Panc1 (cell line): ENCODE results near the gene WSB1. TPM values are rescaled to one million over a fixed set of nuclear protein-coding genes. Genes with fewer than 3 reads are reported as not detected.
"Not testable (repeated sequence)": the region's sequence is repeated elsewhere in the genome, so short reads cannot be mapped to it uniquely, and the experiment has no call there.

Experiments
- ATAC-seq: fragments of 200-7000 bp; cut with Tn5 transposase; 2 replicates; pipeline ENCODE4 v1.9.1; 2020; ENCODE audit warnings: mild to moderate bottlenecking, moderate library complexity
- BruUV-seq: library from RNA; stranded (reverse); fragments of 400-500 nt; replicated peaks from 2 replicates; lab custom pipeline; 2021; lab: Mats Ljungman, UMichigan
- CTCF ChIA-PET: fragments of 300-600 bp; sonication (Branson Sonifier 250); formaldehyde crosslinking; loops from one replicate; lab custom pipeline; 2022; ENCODE audit warnings: antibody characterized with exemption; lab: Charles Lee
- POLR2A ChIA-PET: fragments of 300-600 bp; sonication (Branson Sonifier 250); formaldehyde crosslinking; loops from one replicate; lab custom pipeline; 2022; ENCODE audit warnings: antibody characterized with exemption; lab: Charles Lee
- DNase-seq: peaks from one replicate; pipeline ENCODE4 v3.0.0-alpha.2; 2010; ENCODE audit warnings: low read depth, low spot score
- H3K27ac ChIP-seq: 2 replicates; pipeline ENCODE4 v1.5.1; 2011; ENCODE audit warnings: mild to moderate bottlenecking, low read length, inconsistent platforms
- H3K27me3 ChIP-seq: fragments of 200-500 bp; sonication (Bioruptor generic); 2 replicates; pipeline ENCODE4 v1.6.0; 2014; ENCODE audit warnings: low read length, inconsistent platforms; ENCODE audit not compliant: control insufficient read depth, insufficient read depth
- H3K36me3 ChIP-seq: fragments of 200-500 bp; sonication (Bioruptor generic); 2 replicates; pipeline ENCODE4 v1.5.1; 2014; ENCODE audit warnings: inconsistent platforms, mild to moderate bottlenecking, low read length, moderate library complexity; ENCODE audit not compliant: control insufficient read depth, insufficient read depth
- H3K4me1 ChIP-seq: 2 replicates; pipeline ENCODE4 v1.5.1; 2011; ENCODE audit warnings: inconsistent platforms, mild to moderate bottlenecking, low read length, moderate library complexity; ENCODE audit not compliant: control insufficient read depth, insufficient read depth
- H3K4me3 ChIP-seq, 2 experiments: 2 replicates each; pipeline ENCODE4 v1.5.1; 2011 to 2012; ENCODE audit warnings: low read depth in 2 of 2, low read length in 2 of 2, mild to moderate bottlenecking in 2 of 2, inconsistent platforms in 1 of 2, moderate library complexity in 1 of 2
- H3K9me3 ChIP-seq: fragments of 200-500 bp; sonication (Bioruptor generic); 2 replicates; pipeline ENCODE4 v1.5.1; 2014; ENCODE audit warnings: low read depth, mild to moderate bottlenecking, inconsistent platforms, low read length, moderate library complexity; ENCODE audit not compliant: control insufficient read depth, insufficient read depth
- POLR2AphosphoS5 ChIP-seq: IDR thresholded peaks from 2 replicates; pipeline ENCODE4 v1.6.1; 2012; ENCODE audit warnings: mild to moderate bottlenecking, low read depth, low read length, moderate library complexity
- SIN3A ChIP-seq: IDR thresholded peaks from 2 replicates; pipeline ENCODE4 v1.6.1; 2012; ENCODE audit warnings: low read depth, mild to moderate bottlenecking, low read length, moderate library complexity, borderline replicate concordance; ENCODE audit not compliant: insufficient read depth
- TCF7L2 ChIP-seq: IDR thresholded peaks from 2 replicates; pipeline ENCODE4 v1.6.1; 2011; ENCODE audit warnings: mild to moderate bottlenecking, low read depth, low read length, inconsistent platforms
- in situ Hi-C: cut with HindIII; loops from 2 replicates; pipeline ENCODE4 v1.10.0; 2016; ENCODE audit warnings: low sequenced_read_pairs, low pct_unique_long_range_greater_than_20kb
- intact Hi-C: fragments of 100-400 bp; cut with micrococcal nuclease; formaldehyde crosslinking; loops from one replicate; pipeline ENCODE4 v1.10.0; 2022; ENCODE audit not compliant: unreplicated experiment
- total RNA-seq: library from RNA; stranded (reverse); gene quantifications from one replicate; pipeline ENCODE4 v1.2.1, GENCODE V29; 2021; ENCODE audit not compliant: unreplicated experiment
- TF ChIP-seq, protein P1 (sequence below), 2 experiments: IDR thresholded peaks; 2 replicates each; pipeline ENCODE4 v1.6.1; 2011 to 2012; ENCODE audit warnings: low read depth in 2 of 2, control low read depth in 1 of 2, low read length in 1 of 2, mild to moderate bottlenecking in 1 of 2, moderate library complexity in 1 of 2; ENCODE audit not compliant: insufficient read depth in 1 of 2
- TF ChIP-seq, protein P2 (sequence below): fragments of 450-650 bp; IDR thresholded peaks from 2 replicates; pipeline ENCODE4 v1.5.1; 2017; ENCODE audit warnings: mild to moderate bottlenecking

The WSB1 gene
- total RNA-seq, 1 experiment from 2014 or later, result 114 TPM

DNA sequence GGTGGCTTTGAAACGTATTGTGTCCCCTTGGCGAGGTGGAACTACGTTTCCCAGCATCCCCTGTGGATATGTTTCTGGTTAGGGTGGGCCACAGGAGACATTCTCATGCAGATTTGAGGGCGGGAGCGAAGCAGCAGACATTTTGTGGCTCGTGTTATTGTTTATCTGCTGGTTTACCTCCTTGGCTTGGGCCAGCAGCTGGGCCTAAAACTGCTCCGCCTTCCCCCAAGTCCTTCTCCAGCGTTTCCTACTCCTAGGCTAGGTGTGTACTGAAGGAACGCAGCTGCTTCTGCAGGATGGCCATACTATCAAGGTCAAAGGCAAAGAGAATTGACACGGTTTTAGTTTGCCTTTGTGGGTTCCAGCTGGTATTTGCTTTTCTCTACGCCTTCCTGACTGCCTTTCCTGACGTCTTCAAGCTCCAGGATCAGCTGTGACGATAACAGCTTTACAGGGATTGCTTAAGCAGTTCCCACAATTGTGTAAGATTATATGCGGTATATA, 17.2 kb upstream of the WSB1 start:
- intact Hi-C loops, result no loop called here
- H3K27me3 ChIP-seq, result no peaks in the 10 kb centered on the region
- TF ChIP-seq, protein P1, sequence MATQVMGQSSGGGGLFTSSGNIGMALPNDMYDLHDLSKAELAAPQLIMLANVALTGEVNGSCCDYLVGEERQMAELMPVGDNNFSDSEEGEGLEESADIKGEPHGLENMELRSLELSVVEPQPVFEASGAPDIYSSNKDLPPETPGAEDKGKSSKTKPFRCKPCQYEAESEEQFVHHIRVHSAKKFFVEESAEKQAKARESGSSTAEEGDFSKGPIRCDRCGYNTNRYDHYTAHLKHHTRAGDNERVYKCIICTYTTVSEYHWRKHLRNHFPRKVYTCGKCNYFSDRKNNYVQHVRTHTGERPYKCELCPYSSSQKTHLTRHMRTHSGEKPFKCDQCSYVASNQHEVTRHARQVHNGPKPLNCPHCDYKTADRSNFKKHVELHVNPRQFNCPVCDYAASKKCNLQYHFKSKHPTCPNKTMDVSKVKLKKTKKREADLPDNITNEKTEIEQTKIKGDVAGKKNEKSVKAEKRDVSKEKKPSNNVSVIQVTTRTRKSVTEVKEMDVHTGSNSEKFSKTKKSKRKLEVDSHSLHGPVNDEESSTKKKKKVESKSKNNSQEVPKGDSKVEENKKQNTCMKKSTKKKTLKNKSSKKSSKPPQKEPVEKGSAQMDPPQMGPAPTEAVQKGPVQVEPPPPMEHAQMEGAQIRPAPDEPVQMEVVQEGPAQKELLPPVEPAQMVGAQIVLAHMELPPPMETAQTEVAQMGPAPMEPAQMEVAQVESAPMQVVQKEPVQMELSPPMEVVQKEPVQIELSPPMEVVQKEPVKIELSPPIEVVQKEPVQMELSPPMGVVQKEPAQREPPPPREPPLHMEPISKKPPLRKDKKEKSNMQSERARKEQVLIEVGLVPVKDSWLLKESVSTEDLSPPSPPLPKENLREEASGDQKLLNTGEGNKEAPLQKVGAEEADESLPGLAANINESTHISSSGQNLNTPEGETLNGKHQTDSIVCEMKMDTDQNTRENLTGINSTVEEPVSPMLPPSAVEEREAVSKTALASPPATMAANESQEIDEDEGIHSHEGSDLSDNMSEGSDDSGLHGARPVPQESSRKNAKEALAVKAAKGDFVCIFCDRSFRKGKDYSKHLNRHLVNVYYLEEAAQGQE (IDR thresholded peaks at IDR 0.05; ENCODE audit: insufficient read depth in 1 of 2, low read depth in 2 of 2, low read length in 1 of 2), result no peak
- no peak for TF ChIP-seq SIN3A
- TF ChIP-seq, protein P2, sequence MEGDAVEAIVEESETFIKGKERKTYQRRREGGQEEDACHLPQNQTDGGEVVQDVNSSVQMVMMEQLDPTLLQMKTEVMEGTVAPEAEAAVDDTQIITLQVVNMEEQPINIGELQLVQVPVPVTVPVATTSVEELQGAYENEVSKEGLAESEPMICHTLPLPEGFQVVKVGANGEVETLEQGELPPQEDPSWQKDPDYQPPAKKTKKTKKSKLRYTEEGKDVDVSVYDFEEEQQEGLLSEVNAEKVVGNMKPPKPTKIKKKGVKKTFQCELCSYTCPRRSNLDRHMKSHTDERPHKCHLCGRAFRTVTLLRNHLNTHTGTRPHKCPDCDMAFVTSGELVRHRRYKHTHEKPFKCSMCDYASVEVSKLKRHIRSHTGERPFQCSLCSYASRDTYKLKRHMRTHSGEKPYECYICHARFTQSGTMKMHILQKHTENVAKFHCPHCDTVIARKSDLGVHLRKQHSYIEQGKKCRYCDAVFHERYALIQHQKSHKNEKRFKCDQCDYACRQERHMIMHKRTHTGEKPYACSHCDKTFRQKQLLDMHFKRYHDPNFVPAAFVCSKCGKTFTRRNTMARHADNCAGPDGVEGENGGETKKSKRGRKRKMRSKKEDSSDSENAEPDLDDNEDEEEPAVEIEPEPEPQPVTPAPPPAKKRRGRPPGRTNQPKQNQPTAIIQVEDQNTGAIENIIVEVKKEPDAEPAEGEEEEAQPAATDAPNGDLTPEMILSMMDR, result no peak
- no peak for TF ChIP-seq POLR2AphosphoS5
- TF ChIP-seq TCF7L2, result no peak
- in situ Hi-C loops, result no loop called here
- no peak overlapping the region for H3K27ac ChIP-seq
- BruUV-seq, result no TSS peak
- ATAC-seq, result no peak
- no peak overlapping the region for H3K4me3 ChIP-seq
- CTCF ChIA-PET, result no interaction called here
- H3K4me1 ChIP-seq, result no peaks in the 10 kb centered on the region
- no peak for DNase-seq
- no peaks in the 10 kb centered on the region for H3K9me3 ChIP-seq
- POLR2A ChIA-PET, result no interaction called here
- no peaks in the 10 kb centered on the region for H3K36me3 ChIP-seq

DNA sequence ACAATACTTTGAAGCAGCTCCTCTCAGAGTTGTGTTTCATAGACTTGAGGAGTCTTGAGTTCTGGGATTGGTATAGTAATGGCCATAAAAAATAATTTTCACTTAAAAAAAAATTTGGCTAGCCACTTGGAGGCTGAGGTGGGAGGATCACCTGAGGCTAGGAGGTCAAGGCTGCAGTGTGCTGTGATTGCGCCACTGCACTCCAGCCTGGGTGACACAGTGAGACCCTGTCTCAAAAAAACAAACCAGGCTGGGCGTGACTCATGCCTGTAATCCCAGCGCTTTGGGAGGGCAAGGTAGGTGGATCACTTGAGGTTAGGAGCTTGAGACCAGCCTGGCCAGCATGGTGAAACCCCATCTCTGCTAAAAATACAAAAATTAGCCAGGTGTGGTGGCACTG, 14.8 kb upstream of the WSB1 start:
- CTCF ChIA-PET, POLR2A ChIA-PET, H3K4me1 ChIP-seq, in situ Hi-C loops, H3K36me3 ChIP-seq, H3K9me3 ChIP-seq, intact Hi-C loops, H3K27me3 ChIP-seq, H3K27ac ChIP-seq, DNase-seq, ATAC-seq, BruUV-seq, H3K4me3 ChIP-seq: not testable (repeated sequence)

DNA sequence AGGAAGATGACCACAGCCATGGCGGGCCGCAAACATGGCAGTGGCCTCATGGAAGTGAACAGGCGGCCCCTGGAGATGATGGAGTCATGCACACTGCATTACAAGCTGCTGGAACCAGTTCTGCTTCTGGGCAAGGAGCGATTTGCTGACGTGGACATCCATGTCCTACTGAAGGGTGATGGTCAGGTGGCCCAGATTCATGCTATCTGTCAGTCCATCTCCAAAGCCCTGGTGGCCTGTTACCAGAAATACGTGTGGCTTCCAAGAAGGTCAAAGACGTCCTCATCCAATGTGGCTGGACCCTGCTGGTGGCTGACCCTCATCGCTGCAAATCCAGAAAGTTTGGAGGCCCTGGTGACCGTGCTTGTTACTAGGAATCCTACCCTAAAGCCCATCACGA, 13.4 kb upstream of the WSB1 start:
- ChIA-PET POLR2A (no interaction called here), CTCF (no interaction called here)
- H3K4me3 ChIP-seq, result no peak overlapping the region
- DNase-seq (no peak), ATAC-seq (no peak)
- no peaks in the 10 kb centered on the region for H3K27me3 ChIP-seq
- no peaks in the 10 kb centered on the region for H3K9me3 ChIP-seq
- intact Hi-C loops (no loop called here), in situ Hi-C loops (no loop called here)
- no peak for TF ChIP-seq SIN3A
- no peak for TF ChIP-seq POLR2AphosphoS5
- TF ChIP-seq, protein P2, result no peak
- TF ChIP-seq, protein P1 (IDR thresholded peaks at IDR 0.05; ENCODE audit: insufficient read depth in 1 of 2, low read depth in 2 of 2, low read length in 1 of 2), result no peak
- TF ChIP-seq TCF7L2, result no peak
- H3K36me3 ChIP-seq, result no peaks in the 10 kb centered on the region
- BruUV-seq, result no TSS peak
- no peaks in the 10 kb centered on the region for H3K4me1 ChIP-seq
- no peak overlapping the region for H3K27ac ChIP-seq
